Liver (tissue), 9 donors: ENCODE data around the gene B4GALT2. TPM values are rescaled to one million over a fixed set of nuclear protein-coding genes. Genes with fewer than 3 reads are reported as not detected.

Experiments used
- DNase-seq: peaks from one replicate; pipeline ENCODE4 v3.0.0-alpha.2; 2017; ENCODE audit warnings: low spot score
- H3K27ac ChIP-seq, 2 donors: one replicate each; pipeline ENCODE4 v1.7.0; 2013; ENCODE audit warnings: inconsistent platforms in 2 of 2, low read length in 2 of 2, control low read depth in 1 of 2, low read depth in 1 of 2, mild to moderate bottlenecking in 1 of 2
- H3K27me3 ChIP-seq, 4 donors: one replicate each; pipeline versions ENCODE4 v1.6.1 to v1.7.0; 2013; ENCODE audit warnings: low read length in 3 of 4, inconsistent platforms in 1 of 4, mild to moderate bottlenecking in 1 of 4, moderate library complexity in 1 of 4; ENCODE audit not compliant: control insufficient read depth in 4 of 4, insufficient read depth in 4 of 4
- H3K36me3 ChIP-seq, 4 donors: one replicate each; pipeline versions ENCODE4 v1.6.1 to v1.7.0; 2013; ENCODE audit warnings: low read length in 3 of 4, mild to moderate bottlenecking in 3 of 4, low read depth in 1 of 4, moderate library complexity in 1 of 4; ENCODE audit not compliant: control insufficient read depth in 4 of 4, insufficient read depth in 3 of 4
- H3K4me1 ChIP-seq, 4 donors: one replicate each; pipeline versions ENCODE4 v1.6.1 to v1.7.0; 2013; ENCODE audit warnings: low read length in 3 of 4, mild to moderate bottlenecking in 3 of 4, moderate library complexity in 1 of 4; ENCODE audit not compliant: control insufficient read depth in 4 of 4, insufficient read depth in 4 of 4
- H3K4me3 ChIP-seq, 3 donors: one replicate each; pipeline versions ENCODE4 v1.6.1 to v1.7.0; 2013; ENCODE audit warnings: low read length in 3 of 3, control low read depth in 1 of 3, low read depth in 1 of 3, mild to moderate bottlenecking in 1 of 3
- H3K9ac ChIP-seq, 2 donors: one replicate each; pipeline ENCODE4 v1.7.0; 2013; ENCODE audit warnings: low read length in 2 of 2, mild to moderate bottlenecking in 2 of 2, moderate library complexity in 2 of 2, control low read depth in 1 of 2, low read depth in 1 of 2
- H3K9me3 ChIP-seq, 4 donors: one replicate each; pipeline versions ENCODE4 v1.6.1 to v1.7.0; 2013; ENCODE audit warnings: low read length in 3 of 4; ENCODE audit not compliant: control insufficient read depth in 4 of 4
- EGR1 ChIP-seq, 2 donors: IDR thresholded peaks; 2 replicates each; pipeline ENCODE4 v1.6.1; 2016 to 2018; ENCODE audit warnings: antibody characterized with exemption in 2 of 2, low read depth in 2 of 2
- FOXA1 ChIP-seq: IDR thresholded peaks from 2 replicates; pipeline ENCODE4 v1.6.1; 2016; ENCODE audit warnings: antibody characterized with exemption
- FOXA2 ChIP-seq: IDR thresholded peaks from 2 replicates; pipeline ENCODE4 v1.6.1; 2016; ENCODE audit warnings: antibody characterized with exemption
- GABPA ChIP-seq, 2 donors: IDR thresholded peaks in 1 of 2; conservative IDR thresholded peaks in 1 of 2; 2 replicates each; pipeline ENCODE4 v1.6.1; 2016; ENCODE audit warnings: antibody characterized with exemption in 2 of 2, mild to moderate bottlenecking in 1 of 2, moderate library complexity in 1 of 2
- HNF4A ChIP-seq, 2 donors: conservative IDR thresholded peaks; 2 replicates each; pipeline ENCODE4 v1.6.1; 2016; ENCODE audit warnings: antibody characterized with exemption in 2 of 2, mild to moderate bottlenecking in 2 of 2
- HNF4G ChIP-seq: IDR thresholded peaks from 2 replicates; pipeline ENCODE4 v1.6.1; 2016; ENCODE audit warnings: antibody characterized with exemption
- JUND ChIP-seq, 2 donors: IDR thresholded peaks; 2 replicates each; pipeline ENCODE4 v1.6.1; 2016; ENCODE audit warnings: antibody characterized with exemption in 2 of 2
- NR2F2 ChIP-seq: IDR thresholded peaks from 2 replicates; pipeline ENCODE4 v1.6.1; 2016; ENCODE audit warnings: antibody characterized with exemption
- RAD21 ChIP-seq, 2 donors: IDR thresholded peaks; 2 replicates each; pipeline ENCODE4 v1.6.1; 2016; ENCODE audit warnings: antibody characterized with exemption in 2 of 2, mild to moderate bottlenecking in 2 of 2
- RXRA ChIP-seq, 2 donors: IDR thresholded peaks; 2 replicates each; pipeline ENCODE4 v1.6.1; 2017 to 2018; ENCODE audit warnings: antibody characterized with exemption in 2 of 2, mild to moderate bottlenecking in 1 of 2
- SP1 ChIP-seq: IDR thresholded peaks from 2 replicates; pipeline ENCODE4 v1.6.1; 2018; ENCODE audit warnings: antibody characterized with exemption, mild to moderate bottlenecking
- TAF1 ChIP-seq: conservative IDR thresholded peaks from 2 replicates; pipeline ENCODE4 v1.6.1; 2016; ENCODE audit warnings: antibody characterized with exemption, mild to moderate bottlenecking
- YY1 ChIP-seq: IDR thresholded peaks from 2 replicates; pipeline ENCODE4 v1.6.1; 2016; ENCODE audit warnings: antibody characterized with exemption, mild to moderate bottlenecking
- WGBS: extraction: QIAGEN DNeasy Blood & Tissue Kit; methylation state at CpG from one replicate; pipeline ENCODE4 v1.1.7; 2013; 5-methylcytosine and 5-hydroxymethylcytosine counted together
- polyA plus RNA-seq, 2 donors: library from polyadenylated mRNA; stranded (reverse) in 1 of 2; unstranded in 1 of 2; fragments of 200-250 nt in 1 of 2; fragments of >200 nt in 1 of 2; fragmentation: Nextera tagmentation in 1 of 2; extraction: Ambion mirVana in 1 of 2; gene quantifications; one replicate each; pipeline versions ENCODE4 v1.2.1 to v1.2.3, GENCODE V29; 2013 to 2015
- total RNA-seq, 2 donors: library from RNA; depleted of rRNA; stranded (reverse); fragments of >200 nt; gene quantifications; one replicate each; pipeline ENCODE4 v1.2.3, GENCODE V29; 2014
- TF ChIP-seq, protein P1 (sequence below): IDR thresholded peaks from 2 replicates; pipeline ENCODE4 v1.6.1; 2016; ENCODE audit warnings: antibody characterized with exemption
- TF ChIP-seq, protein P2 (sequence below): IDR thresholded peaks from 2 replicates; pipeline ENCODE4 v1.6.1; 2016; ENCODE audit warnings: antibody characterized with exemption
- TF ChIP-seq, protein P3 (sequence below): IDR thresholded peaks from 2 replicates; pipeline ENCODE4 v1.6.1; 2016; ENCODE audit warnings: antibody characterized with exemption
- TF ChIP-seq, protein P4 (sequence below): fragments of 150-350 bp; IDR thresholded peaks from 2 replicates; pipeline ENCODE4 v1.5.1; 2017; ENCODE audit warnings: improper control_type of control experiment, low read depth, low read length; ENCODE audit not compliant: missing input control
- donor health status: healthy.
- donor health status: healthy.
- donor health status: healthy.
- donor health status: healthy.
- donor health status: healthy.

The B4GALT2 gene
- total and polyA plus RNA-seq, 4 donors = 2.9 to 31.5 (median 16.1) TPM

DNA sequence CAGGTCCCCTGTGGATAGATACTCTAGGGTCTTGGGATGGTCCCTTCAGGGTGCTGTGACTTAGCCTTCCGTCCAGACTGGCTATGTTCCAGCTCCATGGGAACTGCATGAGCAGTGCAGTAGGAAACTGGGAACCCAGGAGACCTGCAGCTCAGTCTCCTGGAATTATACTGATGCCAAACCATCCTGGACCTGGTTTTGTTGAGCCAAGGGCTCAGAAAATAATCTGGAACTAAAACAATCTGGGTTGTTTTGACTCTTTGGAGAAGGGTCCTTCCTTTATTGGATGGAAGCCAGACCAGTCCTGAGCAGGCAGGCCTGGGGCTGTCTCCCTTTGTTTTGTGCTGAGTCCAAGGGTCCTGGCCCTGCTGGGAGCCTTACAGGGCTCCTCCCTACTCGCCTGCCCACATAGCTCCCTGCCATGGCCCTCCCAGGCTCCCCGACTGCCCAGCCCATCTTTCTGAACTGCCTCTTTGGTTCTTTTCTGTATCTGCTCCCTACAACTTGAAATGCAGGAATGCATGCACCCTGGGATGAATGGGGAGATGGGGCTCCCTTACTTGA lies 31.1 kb upstream of the B4GALT2 start (continued):
- TF ChIP-seq SP1 (no peak), RXRA (IDR thresholded peaks at IDR 0.05) (no peak), NR2F2 (no peak), FOXA2 (no peak), HNF4G (no peak), TAF1 (no peak), YY1 (no peak), EGR1 (IDR thresholded peaks at IDR 0.05; ENCODE audit: low read depth in 2 of 2) (no peak), FOXA1 (no peak)
- TF ChIP-seq, protein P1, sequence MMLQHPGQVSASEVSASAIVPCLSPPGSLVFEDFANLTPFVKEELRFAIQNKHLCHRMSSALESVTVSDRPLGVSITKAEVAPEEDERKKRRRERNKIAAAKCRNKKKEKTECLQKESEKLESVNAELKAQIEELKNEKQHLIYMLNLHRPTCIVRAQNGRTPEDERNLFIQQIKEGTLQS = no peak
- TF ChIP-seq, protein P2, sequence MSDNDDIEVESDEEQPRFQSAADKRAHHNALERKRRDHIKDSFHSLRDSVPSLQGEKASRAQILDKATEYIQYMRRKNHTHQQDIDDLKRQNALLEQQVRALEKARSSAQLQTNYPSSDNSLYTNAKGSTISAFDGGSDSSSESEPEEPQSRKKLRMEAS = no peak

DNA sequence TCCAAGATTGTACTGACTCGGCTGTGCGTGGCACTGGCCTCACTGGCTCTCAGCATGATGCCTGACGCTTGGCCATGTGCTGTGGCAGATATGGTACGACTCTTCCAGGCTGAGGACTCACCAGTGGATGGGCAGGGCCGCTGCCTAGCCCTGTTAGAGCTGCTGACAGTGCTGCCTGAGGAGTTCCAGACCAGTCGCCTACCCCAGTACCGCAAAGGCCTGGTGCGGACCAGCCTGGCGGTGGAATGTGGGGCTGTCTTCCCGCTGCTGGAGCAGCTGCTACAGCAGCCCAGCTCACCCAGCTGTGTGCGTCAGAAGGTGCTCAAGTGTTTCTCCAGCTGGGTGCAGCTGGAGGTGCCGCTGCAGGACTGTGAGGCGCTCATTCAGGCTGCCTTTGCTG lies 29.3 kb upstream of the B4GALT2 start:
- Histone ChIP-seq H3K27ac (no peak overlapping the region), H3K9me3 (no peaks in the 10 kb centered on the region), H3K27me3 (no peaks in the 10 kb centered on the region), H3K4me1 (peaks cover 5 to 28% (median 22%) of the 10 kb centered on the region in 4 donors), H3K36me3 (peaks cover 0 to 6% (median 0%) of the 10 kb centered on the region in 4 donors), H3K4me3 (no peak overlapping the region), H3K9ac (no peak overlapping the region)
- TF ChIP-seq HNF4G (no peak), GABPA (IDR thresholded peaks at IDR 0.05 in 1 of 2, conservative IDR thresholded peaks at IDR 0.05 in 1 of 2) (no peak), RXRA (IDR thresholded peaks at IDR 0.05) (no peak), RAD21 (IDR thresholded peaks at IDR 0.05) (no peak), HNF4A (conservative IDR thresholded peaks at IDR 0.05) (no peak), TAF1 (no peak), FOXA1 (no peak), FOXA2 (no peak), JUND (IDR thresholded peaks at IDR 0.05) (no peak), YY1 (no peak), NR2F2 (no peak), SP1 (no peak), EGR1 (IDR thresholded peaks at IDR 0.05; ENCODE audit: low read depth in 2 of 2) (no peak)
- TF ChIP-seq, protein P2 = no peak
- TF ChIP-seq, protein P3, sequence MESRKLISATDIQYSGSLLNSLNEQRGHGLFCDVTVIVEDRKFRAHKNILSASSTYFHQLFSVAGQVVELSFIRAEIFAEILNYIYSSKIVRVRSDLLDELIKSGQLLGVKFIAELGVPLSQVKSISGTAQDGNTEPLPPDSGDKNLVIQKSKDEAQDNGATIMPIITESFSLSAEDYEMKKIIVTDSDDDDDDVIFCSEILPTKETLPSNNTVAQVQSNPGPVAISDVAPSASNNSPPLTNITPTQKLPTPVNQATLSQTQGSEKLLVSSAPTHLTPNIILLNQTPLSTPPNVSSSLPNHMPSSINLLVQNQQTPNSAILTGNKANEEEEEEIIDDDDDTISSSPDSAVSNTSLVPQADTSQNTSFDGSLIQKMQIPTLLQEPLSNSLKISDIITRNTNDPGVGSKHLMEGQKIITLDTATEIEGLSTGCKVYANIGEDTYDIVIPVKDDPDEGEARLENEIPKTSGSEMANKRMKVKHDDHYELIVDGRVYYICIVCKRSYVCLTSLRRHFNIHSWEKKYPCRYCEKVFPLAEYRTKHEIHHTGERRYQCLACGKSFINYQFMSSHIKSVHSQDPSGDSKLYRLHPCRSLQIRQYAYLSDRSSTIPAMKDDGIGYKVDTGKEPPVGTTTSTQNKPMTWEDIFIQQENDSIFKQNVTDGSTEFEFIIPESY = no peak
- TF ChIP-seq, protein P4, sequence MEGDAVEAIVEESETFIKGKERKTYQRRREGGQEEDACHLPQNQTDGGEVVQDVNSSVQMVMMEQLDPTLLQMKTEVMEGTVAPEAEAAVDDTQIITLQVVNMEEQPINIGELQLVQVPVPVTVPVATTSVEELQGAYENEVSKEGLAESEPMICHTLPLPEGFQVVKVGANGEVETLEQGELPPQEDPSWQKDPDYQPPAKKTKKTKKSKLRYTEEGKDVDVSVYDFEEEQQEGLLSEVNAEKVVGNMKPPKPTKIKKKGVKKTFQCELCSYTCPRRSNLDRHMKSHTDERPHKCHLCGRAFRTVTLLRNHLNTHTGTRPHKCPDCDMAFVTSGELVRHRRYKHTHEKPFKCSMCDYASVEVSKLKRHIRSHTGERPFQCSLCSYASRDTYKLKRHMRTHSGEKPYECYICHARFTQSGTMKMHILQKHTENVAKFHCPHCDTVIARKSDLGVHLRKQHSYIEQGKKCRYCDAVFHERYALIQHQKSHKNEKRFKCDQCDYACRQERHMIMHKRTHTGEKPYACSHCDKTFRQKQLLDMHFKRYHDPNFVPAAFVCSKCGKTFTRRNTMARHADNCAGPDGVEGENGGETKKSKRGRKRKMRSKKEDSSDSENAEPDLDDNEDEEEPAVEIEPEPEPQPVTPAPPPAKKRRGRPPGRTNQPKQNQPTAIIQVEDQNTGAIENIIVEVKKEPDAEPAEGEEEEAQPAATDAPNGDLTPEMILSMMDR = no peak
- TF ChIP-seq, protein P1 = no peak
- WGBS = 88% methylated on average over 13 of the region's 13 CpGs
- DNase-seq = no peak
